Neural cell (in vitro differentiated cells): Measurements from ENCODE around the gene HSP90B1. TPM values are rescaled to one million over a fixed set of nuclear protein-coding genes. Genes with fewer than 3 reads are reported as not detected.

ENCODE experiments used
- H2AFZ ChIP-seq: fragments of 200-600, 300-800 bp; sonication (generic), shearing (Covaris generic); 2 replicates; pipeline ENCODE4 v1.6.0; 2014; ENCODE audit warnings: low read depth, mild to moderate bottlenecking, antibody characterized with exemption, low read length, moderate library complexity
- H3F3A ChIP-seq: fragments of 200-600 bp; shearing (Covaris generic); 2 replicates; pipeline ENCODE4 v1.6.1; 2016; ENCODE audit warnings: mild to moderate bottlenecking, moderate library complexity, mixed read lengths, antibody characterized with exemption, low read length; ENCODE audit not compliant: insufficient read depth, poor library complexity, severe bottlenecking
- H3K27ac ChIP-seq: fragments of 200-600, 300-800 bp; sonication (generic), shearing (Covaris generic); 2 replicates; pipeline ENCODE4 v1.5.1; 2014; ENCODE audit warnings: mild to moderate bottlenecking, low read length, moderate library complexity
- H3K27me3 ChIP-seq: fragments of 300-800, 200-600 bp; sonication (generic), shearing (Covaris generic); 2 replicates; pipeline ENCODE4 v1.6.0; 2014; ENCODE audit warnings: mild to moderate bottlenecking, low read depth, low read length, moderate library complexity; ENCODE audit not compliant: insufficient read depth
- H3K36me3 ChIP-seq: fragments of 300-800, 200-600 bp; sonication (generic), shearing (Covaris generic); 2 replicates; pipeline ENCODE4 v1.5.1; 2014; ENCODE audit warnings: mild to moderate bottlenecking, antibody characterized with exemption, low read length, moderate library complexity; ENCODE audit not compliant: insufficient read depth
- H3K4me2 ChIP-seq: fragments of 300-800, 200-600 bp; sonication (generic), shearing (Covaris generic); 2 replicates; pipeline ENCODE4 v1.6.0; 2014; ENCODE audit warnings: mild to moderate bottlenecking, low read length
- H3K4me3 ChIP-seq: fragments of 300-800, 200-600 bp; sonication (generic), shearing (Covaris generic); 2 replicates; pipeline ENCODE4 v1.5.1; 2014; ENCODE audit warnings: mild to moderate bottlenecking, low read length, moderate library complexity
- H3K79me2 ChIP-seq: fragments of 200-600 bp; shearing (Covaris generic); replicated peaks from 2 replicates; pipeline ENCODE4 v1.6.0; 2014; ENCODE audit warnings: mild to moderate bottlenecking, low read length, moderate library complexity; ENCODE audit not compliant: insufficient read depth
- H3K9ac ChIP-seq: fragments of 300-800, 200-600 bp; sonication (generic), shearing (Covaris generic); 2 replicates; pipeline ENCODE4 v1.6.1; 2016; ENCODE audit warnings: mild to moderate bottlenecking, low read length, mixed read lengths
- H3K9me2 ChIP-seq: fragments of 200-600 bp; shearing (Covaris generic); 2 replicates; pipeline ENCODE4 v1.6.1; 2016; ENCODE audit warnings: mild to moderate bottlenecking, low read length, mixed read lengths; ENCODE audit not compliant: insufficient read depth
- H3K9me3 ChIP-seq: fragments of 200-600, 300-800 bp; sonication (generic), shearing (Covaris generic); 2 replicates; pipeline ENCODE4 v1.6.1; 2016; ENCODE audit warnings: mild to moderate bottlenecking, mixed run types, low read length, moderate library complexity, mixed read lengths
- H4K20me1 ChIP-seq: fragments of 200-600 bp; shearing (Covaris generic); 2 replicates; pipeline ENCODE4 v1.6.1; 2016; ENCODE audit warnings: mild to moderate bottlenecking, mixed run types; ENCODE audit not compliant: insufficient read depth
- CTCF ChIP-seq: fragments of 450-650 bp; IDR thresholded peaks from 2 replicates; pipeline ENCODE4 v1.5.1; 2014; ENCODE audit warnings: antibody characterized with exemption, mild to moderate bottlenecking, moderate library complexity; ENCODE audit not compliant: poor library complexity, severe bottlenecking
- EP300 ChIP-seq: fragments of 450-650 bp; conservative IDR thresholded peaks from 2 replicates; pipeline ENCODE4 v1.6.1; 2014; ENCODE audit warnings: antibody characterized with exemption, mild to moderate bottlenecking, moderate library complexity; ENCODE audit not compliant: poor library complexity, severe bottlenecking
- EZH2 ChIP-seq: fragments of 200-600, 300-800 bp; shearing (Covaris generic), sonication (generic); IDR thresholded peaks from 2 replicates; pipeline ENCODE4 v1.6.1; 2014; ENCODE audit warnings: antibody characterized with exemption, low read length, borderline replicate concordance, mild to moderate bottlenecking; ENCODE audit not compliant: insufficient read depth, poor library complexity, severe bottlenecking
- MXI1 ChIP-seq: fragments of 450-650 bp; conservative IDR thresholded peaks from 2 replicates; pipeline ENCODE4 v1.6.1; 2014; ENCODE audit warnings: antibody characterized with exemption, mild to moderate bottlenecking; ENCODE audit not compliant: poor library complexity, severe bottlenecking
- POLR2AphosphoS5 ChIP-seq: IDR thresholded peaks from 2 replicates; pipeline ENCODE4 v1.6.1; 2012
- RAD21 ChIP-seq: fragments of 450-650 bp; conservative IDR thresholded peaks from 2 replicates; pipeline ENCODE4 v1.6.1; 2014; ENCODE audit warnings: antibody characterized with exemption, mild to moderate bottlenecking, moderate library complexity
- REST ChIP-seq: IDR thresholded peaks from 2 replicates; pipeline ENCODE4 v1.6.1; 2012; ENCODE audit warnings: borderline replicate concordance
- SMC3 ChIP-seq: fragments of 450-650 bp; conservative IDR thresholded peaks from 2 replicates; pipeline ENCODE4 v1.6.1; 2014; ENCODE audit warnings: antibody characterized with exemption, mild to moderate bottlenecking, moderate library complexity; ENCODE audit not compliant: poor library complexity
- TAF1 ChIP-seq: IDR thresholded peaks from 2 replicates; pipeline ENCODE4 v1.6.1; 2012; ENCODE audit warnings: low read depth
- polyA plus RNA-seq: library from polyadenylated mRNA; depleted of rRNA; stranded (reverse); fragments of >200 nt; gene quantifications from 2 replicates; pipeline ENCODE4 v1.2.3, GENCODE V29; 2014

The HSP90B1 gene
- polyA plus RNA-seq, 1 donor from 2014 or later: 242 TPM

- H3K27ac ChIP-seq: peak overlapping the region; percentile 94
- peak overlapping the region; percentile 97 for H3K4me2 ChIP-seq
- H3K36me3 ChIP-seq: no peaks in the 10 kb centered on the region
- no peaks in the 10 kb centered on the region for H3K9me2 ChIP-seq
- H2AFZ ChIP-seq: peak overlapping the region; percentile 93
- no peaks in the 10 kb centered on the region for H4K20me1 ChIP-seq
- H3K4me3 ChIP-seq: peak overlapping the region; percentile 70
- no peaks in the 10 kb centered on the region for H3F3A ChIP-seq
- TF ChIP-seq RAD21 (no peak), SMC3 (no peak), EZH2 (no peak), REST (no peak), MXI1 (no peak), POLR2AphosphoS5 (no peak), CTCF (no peak), TAF1 (no peak), EP300 (no peak)
- no peaks in the 10 kb centered on the region for H3K9me3 ChIP-seq
- no peaks in the 10 kb centered on the region for H3K27me3 ChIP-seq
- H3K9ac ChIP-seq: peak overlapping the region; percentile 96
- H3K79me2 ChIP-seq: peaks cover 50% of the 10 kb centered on the region
Observed at GRCh38 chr12:103964805-103965204, 34.6 kb downstream of the HSP90B1 start.

- TF ChIP-seq TAF1 (no peak), RAD21 (no peak), CTCF (no peak), EZH2 (no peak), EP300 (no peak), MXI1 (no peak), REST (no peak), POLR2AphosphoS5 (no peak), SMC3 (no peak)
- H3K9me2 ChIP-seq: no peaks in the 10 kb centered on the region
- no peaks in the 10 kb centered on the region for H3K36me3 ChIP-seq
- peak overlapping the region; percentile 96 for H3K9ac ChIP-seq
- peaks cover 54% of the 10 kb centered on the region for H3K79me2 ChIP-seq
- peak overlapping the region; percentile 94 for H3K27ac ChIP-seq
- H3K4me3 ChIP-seq: peak overlapping the region; percentile 70
- no peaks in the 10 kb centered on the region for H3K9me3 ChIP-seq
- peak overlapping the region; percentile 93 for H2AFZ ChIP-seq
- no peaks in the 10 kb centered on the region for H4K20me1 ChIP-seq
- peak overlapping the region; percentile 97 for H3K4me2 ChIP-seq
- no peaks in the 10 kb centered on the region for H3F3A ChIP-seq
- no peaks in the 10 kb centered on the region for H3K27me3 ChIP-seq
Observed at GRCh38 chr12:103965255-103965589, 35.0 kb downstream of the HSP90B1 start.
